ENCODE measurements around the gene MYO10.
A peak's percentile ranks its signal among the peaks of the same experiment; 100 is the strongest.

Gene MYO10

DNA sequence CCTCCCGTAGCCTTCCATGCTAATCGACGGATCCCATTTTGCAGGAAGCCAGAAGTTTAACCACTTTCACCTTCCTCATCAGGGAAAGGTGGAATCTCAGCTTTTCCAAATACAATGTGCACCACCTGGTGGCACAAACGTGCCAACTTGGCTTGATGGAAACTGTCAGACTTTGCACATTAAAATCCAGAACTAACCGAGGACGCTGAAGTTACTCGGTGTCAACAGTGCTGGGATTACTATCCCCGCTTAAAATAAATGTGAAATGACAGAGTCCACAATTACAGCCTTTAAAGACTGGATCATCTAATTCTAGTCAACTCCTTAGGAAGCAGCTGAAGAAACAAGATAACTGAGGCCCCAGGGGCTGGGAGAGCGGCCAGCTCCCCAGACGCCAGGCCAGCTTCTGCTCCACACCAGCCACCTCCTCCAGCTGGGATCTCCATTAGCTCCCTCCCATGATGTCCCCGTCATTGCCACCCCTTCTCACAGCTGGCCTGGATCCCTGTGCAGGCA lies 269.1 kb downstream of the MYO10 start:
- H3K36me3 ChIP-seq (ENCODE audit: control insufficient read depth in 2 of 2, insufficient read depth in 1 of 2, low read length in 2 of 2), result peaks cover 19 to 59% of the 10 kb centered on the region in 2 experiments
- TF ChIP-seq ZNF654 (tag by site-specific recombination; IDR thresholded peaks at IDR 0.05; ENCODE audit: low read depth) (peak; percentile 51), ZNF433 (tag by site-specific recombination; IDR thresholded peaks at IDR 0.05; ENCODE audit: low read depth) (no peak), ZNF10 (tag by site-specific recombination; IDR thresholded peaks at IDR 0.05) (peak; percentile 85), ZNF2 (tag by site-specific recombination; IDR thresholded peaks at IDR 0.05) (no peak), PRDM1 (tag by site-specific recombination; IDR thresholded peaks at IDR 0.05) (0 out of 2 replicates have a peak, but pooled peaks have one; percentile 34), ZNF664 (tag by site-specific recombination; IDR thresholded peaks at IDR 0.05) (no peak)
- TF ChIP-seq, protein P1, sequence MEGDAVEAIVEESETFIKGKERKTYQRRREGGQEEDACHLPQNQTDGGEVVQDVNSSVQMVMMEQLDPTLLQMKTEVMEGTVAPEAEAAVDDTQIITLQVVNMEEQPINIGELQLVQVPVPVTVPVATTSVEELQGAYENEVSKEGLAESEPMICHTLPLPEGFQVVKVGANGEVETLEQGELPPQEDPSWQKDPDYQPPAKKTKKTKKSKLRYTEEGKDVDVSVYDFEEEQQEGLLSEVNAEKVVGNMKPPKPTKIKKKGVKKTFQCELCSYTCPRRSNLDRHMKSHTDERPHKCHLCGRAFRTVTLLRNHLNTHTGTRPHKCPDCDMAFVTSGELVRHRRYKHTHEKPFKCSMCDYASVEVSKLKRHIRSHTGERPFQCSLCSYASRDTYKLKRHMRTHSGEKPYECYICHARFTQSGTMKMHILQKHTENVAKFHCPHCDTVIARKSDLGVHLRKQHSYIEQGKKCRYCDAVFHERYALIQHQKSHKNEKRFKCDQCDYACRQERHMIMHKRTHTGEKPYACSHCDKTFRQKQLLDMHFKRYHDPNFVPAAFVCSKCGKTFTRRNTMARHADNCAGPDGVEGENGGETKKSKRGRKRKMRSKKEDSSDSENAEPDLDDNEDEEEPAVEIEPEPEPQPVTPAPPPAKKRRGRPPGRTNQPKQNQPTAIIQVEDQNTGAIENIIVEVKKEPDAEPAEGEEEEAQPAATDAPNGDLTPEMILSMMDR (tag by site-specific recombination; IDR thresholded peaks at IDR 0.05), result peak; percentile 60; the same call in 1 of the 2 replicates
- TF ChIP-seq, protein P2, sequence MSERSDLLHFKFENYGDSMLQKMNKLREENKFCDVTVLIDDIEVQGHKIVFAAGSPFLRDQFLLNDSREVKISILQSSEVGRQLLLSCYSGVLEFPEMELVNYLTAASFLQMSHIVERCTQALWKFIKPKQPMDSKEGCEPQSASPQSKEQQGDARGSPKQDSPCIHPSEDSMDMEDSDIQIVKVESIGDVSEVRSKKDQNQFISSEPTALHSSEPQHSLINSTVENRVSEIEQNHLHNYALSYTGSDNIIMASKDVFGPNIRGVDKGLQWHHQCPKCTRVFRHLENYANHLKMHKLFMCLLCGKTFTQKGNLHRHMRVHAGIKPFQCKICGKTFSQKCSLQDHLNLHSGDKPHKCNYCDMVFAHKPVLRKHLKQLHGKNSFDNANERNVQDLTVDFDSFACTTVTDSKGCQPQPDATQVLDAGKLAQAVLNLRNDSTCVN (tag by site-specific recombination; optimal IDR thresholded peaks at IDR 0.05), result no peak
- no peaks in the 10 kb centered on the region for H3K4me1 ChIP-seq (ENCODE audit: control insufficient read depth, insufficient read depth, low read length)
- no peaks in the 10 kb centered on the region for H3K9me3 ChIP-seq (ENCODE audit: control insufficient read depth, insufficient read depth, low read depth, low read length)
- no peak overlapping the region for H3K27ac ChIP-seq (ENCODE audit: extremely low read depth, low read depth, low read length)
- ChIA-PET CTCF (interaction anchor here (0.6 to 2.9 kb wide), 7 partner anchors 24 to 523 kb away, joined by 3 to 20 read pairs (median 4); no protein-coding TSS in a partner anchor), POLR2A (no interaction called here)
- no peak overlapping the region for H3K4me3 ChIP-seq (ENCODE audit: low read depth, low read length)

DNA sequence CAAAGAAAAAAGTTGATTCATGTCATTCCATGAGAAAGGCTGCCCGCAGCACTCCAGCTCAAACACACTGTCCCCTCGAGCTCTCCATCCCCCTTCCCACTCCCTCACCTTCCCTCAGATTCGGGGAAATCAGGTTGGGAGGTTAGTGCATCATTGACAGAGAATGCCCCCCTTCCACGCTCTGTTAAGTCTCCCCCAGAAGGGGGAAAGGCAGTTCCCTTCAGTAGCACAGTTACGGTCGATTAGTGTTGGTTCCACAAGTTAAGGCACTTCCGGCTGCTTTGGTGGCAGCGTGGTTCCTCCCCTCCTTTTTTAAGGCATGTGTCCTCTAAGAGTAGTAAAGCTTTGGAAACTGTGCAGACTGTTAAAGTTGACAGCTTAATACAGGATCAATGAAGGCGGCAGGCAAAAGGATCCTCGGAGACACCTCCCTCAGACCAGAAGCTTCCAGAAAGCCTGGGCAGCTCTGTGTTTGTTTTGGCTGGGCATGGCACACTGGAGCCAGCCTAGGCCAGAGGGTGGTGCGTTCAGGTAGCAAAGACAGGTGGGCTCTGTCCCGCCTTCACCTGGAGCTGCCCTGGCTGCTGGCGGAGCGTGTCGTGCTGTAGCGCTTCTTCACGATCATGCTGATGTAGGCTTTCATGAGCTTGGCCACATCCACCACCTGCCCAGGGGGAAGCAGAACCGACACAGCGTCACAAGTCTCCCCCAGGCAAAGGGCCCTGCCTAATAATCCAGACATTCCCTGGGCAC lies 269.8 kb downstream of the MYO10 start:
- Histone ChIP-seq H3K4me1 (ENCODE audit: control insufficient read depth, insufficient read depth, low read length) (no peaks in the 10 kb centered on the region), H3K9me3 (ENCODE audit: control insufficient read depth, insufficient read depth, low read depth, low read length) (no peaks in the 10 kb centered on the region), H3K4me3 (ENCODE audit: low read depth, low read length) (no peak overlapping the region), H3K36me3 (ENCODE audit: control insufficient read depth in 2 of 2, insufficient read depth in 1 of 2, low read length in 2 of 2) (peaks cover 15 to 53% of the 10 kb centered on the region in 2 experiments), H3K27ac (ENCODE audit: extremely low read depth, low read depth, low read length) (no peak overlapping the region)
- ChIA-PET CTCF (interaction anchor here (0.6 to 2.9 kb wide), 8 partner anchors 23 to 523 kb away, joined by 3 to 20 read pairs (median 4); no protein-coding TSS in a partner anchor), POLR2A (interaction anchor here (0.5 kb wide), 1 partner anchor 156 kb away, joined by 3 read pairs; no protein-coding TSS in a partner anchor)
- TF ChIP-seq WT1 (tag by site-specific recombination; IDR thresholded peaks at IDR 0.05) (no peak), ZNF324 (tag by site-specific recombination; IDR thresholded peaks at IDR 0.05) (no peak), GLIS2 (tag by site-specific recombination; IDR thresholded peaks at IDR 0.05) (no peak), ZNF391 (tag by site-specific recombination; IDR thresholded peaks at IDR 0.05; ENCODE audit: borderline replicate concordance, low read depth) (no peak), ZNF23 (tag by site-specific recombination; IDR thresholded peaks at IDR 0.05; ENCODE audit: borderline replicate concordance) (no peak), ZNF169 (tag by site-specific recombination; IDR thresholded peaks at IDR 0.05) (no peak), ZNF670 (tag by site-specific recombination; IDR thresholded peaks at IDR 0.05; ENCODE audit: low read depth) (no peak), ZNF596 (tag by site-specific recombination; IDR thresholded peaks at IDR 0.05) (no peak), OSR2 (tag by site-specific recombination; IDR thresholded peaks at IDR 0.05) (no peak), ZBTB17 (tag by site-specific recombination; IDR thresholded peaks at IDR 0.05) (no peak), KLF10 (tag by site-specific recombination; IDR thresholded peaks at IDR 0.05) (no peak), ZNF560 (tag by site-specific recombination; IDR thresholded peaks at IDR 0.05; ENCODE audit: borderline replicate concordance) (no peak), ZNF571 (tag by site-specific recombination; IDR thresholded peaks at IDR 0.05) (no peak), ZNF146 (tag by site-specific recombination; IDR thresholded peaks at IDR 0.05) (no peak)
- TF ChIP-seq, protein P3, sequence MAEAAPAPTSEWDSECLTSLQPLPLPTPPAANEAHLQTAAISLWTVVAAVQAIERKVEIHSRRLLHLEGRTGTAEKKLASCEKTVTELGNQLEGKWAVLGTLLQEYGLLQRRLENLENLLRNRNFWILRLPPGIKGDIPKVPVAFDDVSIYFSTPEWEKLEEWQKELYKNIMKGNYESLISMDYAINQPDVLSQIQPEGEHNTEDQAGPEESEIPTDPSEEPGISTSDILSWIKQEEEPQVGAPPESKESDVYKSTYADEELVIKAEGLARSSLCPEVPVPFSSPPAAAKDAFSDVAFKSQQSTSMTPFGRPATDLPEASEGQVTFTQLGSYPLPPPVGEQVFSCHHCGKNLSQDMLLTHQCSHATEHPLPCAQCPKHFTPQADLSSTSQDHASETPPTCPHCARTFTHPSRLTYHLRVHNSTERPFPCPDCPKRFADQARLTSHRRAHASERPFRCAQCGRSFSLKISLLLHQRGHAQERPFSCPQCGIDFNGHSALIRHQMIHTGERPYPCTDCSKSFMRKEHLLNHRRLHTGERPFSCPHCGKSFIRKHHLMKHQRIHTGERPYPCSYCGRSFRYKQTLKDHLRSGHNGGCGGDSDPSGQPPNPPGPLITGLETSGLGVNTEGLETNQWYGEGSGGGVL (tag by site-specific recombination; IDR thresholded peaks at IDR 0.05), result no peak
- TF ChIP-seq, protein P4, sequence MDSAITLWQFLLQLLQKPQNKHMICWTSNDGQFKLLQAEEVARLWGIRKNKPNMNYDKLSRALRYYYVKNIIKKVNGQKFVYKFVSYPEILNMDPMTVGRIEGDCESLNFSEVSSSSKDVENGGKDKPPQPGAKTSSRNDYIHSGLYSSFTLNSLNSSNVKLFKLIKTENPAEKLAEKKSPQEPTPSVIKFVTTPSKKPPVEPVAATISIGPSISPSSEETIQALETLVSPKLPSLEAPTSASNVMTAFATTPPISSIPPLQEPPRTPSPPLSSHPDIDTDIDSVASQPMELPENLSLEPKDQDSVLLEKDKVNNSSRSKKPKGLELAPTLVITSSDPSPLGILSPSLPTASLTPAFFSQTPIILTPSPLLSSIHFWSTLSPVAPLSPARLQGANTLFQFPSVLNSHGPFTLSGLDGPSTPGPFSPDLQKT (IDR thresholded peaks at IDR 0.05; ENCODE audit: borderline replicate concordance, low read depth, low read length), result no peak
- TF ChIP-seq, protein P5, sequence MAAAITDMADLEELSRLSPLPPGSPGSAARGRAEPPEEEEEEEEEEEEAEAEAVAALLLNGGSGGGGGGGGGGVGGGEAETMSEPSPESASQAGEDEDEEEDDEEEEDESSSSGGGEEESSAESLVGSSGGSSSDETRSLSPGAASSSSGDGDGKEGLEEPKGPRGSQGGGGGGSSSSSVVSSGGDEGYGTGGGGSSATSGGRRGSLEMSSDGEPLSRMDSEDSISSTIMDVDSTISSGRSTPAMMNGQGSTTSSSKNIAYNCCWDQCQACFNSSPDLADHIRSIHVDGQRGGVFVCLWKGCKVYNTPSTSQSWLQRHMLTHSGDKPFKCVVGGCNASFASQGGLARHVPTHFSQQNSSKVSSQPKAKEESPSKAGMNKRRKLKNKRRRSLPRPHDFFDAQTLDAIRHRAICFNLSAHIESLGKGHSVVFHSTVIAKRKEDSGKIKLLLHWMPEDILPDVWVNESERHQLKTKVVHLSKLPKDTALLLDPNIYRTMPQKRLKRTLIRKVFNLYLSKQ (tag by site-specific recombination; IDR thresholded peaks at IDR 0.05; ENCODE audit: borderline replicate concordance), result no peak
